ENCODE data around the gene SLMAP.

The SLMAP gene

GRCh38 chr3:57946970-57947381, 190.9 kb downstream of the SLMAP start:
- DNase-seq, result no peak

GRCh38 chr3:57948080-57948671, 192.1 kb downstream of the SLMAP start:
- no peak for DNase-seq

- no peak for DNase-seq
Measured at GRCh38 chr3:57948781-57949242, 192.7 kb downstream of the SLMAP start.

GRCh38 chr3:57949344-57949743, 193.2 kb downstream of the SLMAP start:
- no peak for DNase-seq

- no peak for DNase-seq
Measured at GRCh38 chr3:57949785-57950615, 193.9 kb downstream of the SLMAP start.

GRCh38 chr3:57951066-57951882, 195.2 kb downstream of the SLMAP start:
- no peak for DNase-seq

- no peak for DNase-seq
Measured at GRCh38 chr3:57952208-57952631, 196.1 kb downstream of the SLMAP start.

- DNase-seq, result no peak
Measured at GRCh38 chr3:57952651-57953050, 196.5 kb downstream of the SLMAP start.

- no peak for DNase-seq
Measured at GRCh38 chr3:57953576-57953975, 197.5 kb downstream of the SLMAP start.

GRCh38 chr3:57956119-57956832, 200.2 kb downstream of the SLMAP start:
- no peak for DNase-seq

GRCh38 chr3:57956833-57957174, 200.7 kb downstream of the SLMAP start:
- no peak for DNase-seq

- no peak for DNase-seq
Measured at GRCh38 chr3:57957824-57958223, 201.7 kb downstream of the SLMAP start.

GRCh38 chr3:57958642-57959422, 202.7 kb downstream of the SLMAP start:
- no peak for DNase-seq

- DNase-seq, result peak; percentile 69
Measured at GRCh38 chr3:57959423-57960173, 203.5 kb downstream of the SLMAP start.

GRCh38 chr3:57960174-57960505, 204.0 kb downstream of the SLMAP start:
- no peak for DNase-seq

- DNase-seq, result no peak
Measured at GRCh38 chr3:57961177-57961827, 205.2 kb downstream of the SLMAP start.

GRCh38 chr3:57961828-57962447, 205.8 kb downstream of the SLMAP start:
- DNase-seq, result peak; percentile 11

- no peak for DNase-seq
Measured at GRCh38 chr3:57962448-57962834, 206.3 kb downstream of the SLMAP start.

GRCh38 chr3:57963811-57964346, 207.8 kb downstream of the SLMAP start:
- no peak for DNase-seq

GRCh38 chr3:57966829-57967228, 210.7 kb downstream of the SLMAP start:
- DNase-seq, result no peak
